WERI-Rb-1 (cell line): ENCODE results near the gene ZNF559.

Source experiments
- DNase-seq: peaks from one replicate; pipeline ENCODE4 v3.0.0-alpha.2; 2020
- H3K27ac ChIP-seq: fragments of 250-450 bp; sonication (Bioruptor Pico); 2 replicates; pipeline ENCODE4 v1.5.1; 2020; ENCODE audit warnings: mild to moderate bottlenecking, moderate library complexity
- H3K27me3 ChIP-seq: fragments of 250-450 bp; sonication (Bioruptor Pico); 2 replicates; pipeline ENCODE4 v1.5.1; 2021; ENCODE audit warnings: mild to moderate bottlenecking, low read depth, moderate library complexity; ENCODE audit not compliant: insufficient read depth, severe bottlenecking
- H3K36me3 ChIP-seq: fragments of 250-450 bp; sonication (Bioruptor Pico); 2 replicates; pipeline ENCODE4 v1.5.1; 2020; ENCODE audit warnings: mild to moderate bottlenecking, moderate library complexity
- H3K4me3 ChIP-seq: 2 replicates; pipeline ENCODE4 v1.5.1; 2011; ENCODE audit warnings: low read depth, mild to moderate bottlenecking, control low read depth, low read length
- H3K9me3 ChIP-seq: fragments of 250-450 bp; sonication (Bioruptor Pico); 2 replicates; pipeline ENCODE4 v1.5.1; 2021; ENCODE audit warnings: mild to moderate bottlenecking, moderate library complexity; ENCODE audit not compliant: severe bottlenecking
- CTCF ChIP-seq: IDR thresholded peaks from 2 replicates; pipeline ENCODE4 v1.5.1; 2011; ENCODE audit warnings: low read depth, mild to moderate bottlenecking, control low read depth, inconsistent platforms, low read length

Gene ZNF559

DNA sequence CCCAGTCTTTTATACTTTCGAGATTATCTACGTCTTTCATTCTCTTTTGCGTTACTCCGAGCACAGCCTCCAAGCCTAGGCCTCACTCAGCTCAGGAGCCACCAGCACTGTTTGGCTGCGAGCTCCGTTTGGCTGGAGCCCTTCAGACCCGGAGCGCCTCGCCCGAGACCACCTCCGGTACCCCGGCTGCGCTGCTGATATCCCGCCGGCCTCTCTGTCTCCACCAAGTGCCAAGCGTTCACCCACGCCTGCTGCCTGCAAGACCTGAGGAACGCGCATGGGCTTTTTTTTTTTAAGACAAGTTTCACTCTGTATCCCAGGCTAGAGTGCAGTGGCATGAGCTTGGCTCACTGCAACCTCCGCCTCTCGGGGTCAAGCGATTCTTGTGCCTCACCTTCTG is 24.7 kb downstream of the ZNF559 start:
- H3K9me3 ChIP-seq, result peaks cover 18% of the 10 kb centered on the region

DNA sequence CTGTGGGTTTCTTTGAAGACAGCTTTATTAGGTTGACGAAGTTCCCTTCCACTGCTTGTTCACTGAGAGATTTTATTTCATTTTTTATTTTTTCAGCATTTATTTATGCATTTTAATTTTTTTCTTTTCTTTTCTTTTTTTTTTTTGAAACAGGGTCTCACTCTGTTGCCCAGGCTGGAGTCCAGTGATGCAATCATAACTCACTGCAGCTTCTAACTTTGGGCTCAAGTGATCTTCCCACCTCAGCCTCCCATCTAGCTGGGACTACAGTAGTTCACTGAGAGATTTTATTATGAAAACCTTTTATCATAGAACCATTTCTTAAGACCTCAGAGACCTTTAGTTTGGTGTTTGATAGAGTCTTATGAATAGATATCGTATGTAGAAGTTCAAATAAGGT is 28.5 kb downstream of the ZNF559 start:
- H3K9me3 ChIP-seq, result peaks cover 2% of the 10 kb centered on the region

More for the DNA sequence above, 24.7 kb downstream of the ZNF559 start:
- TF ChIP-seq CTCF, result no peak
- peaks cover 3% of the 10 kb centered on the region for H3K36me3 ChIP-seq
- no peak for DNase-seq
- no peak overlapping the region for H3K27ac ChIP-seq
- H3K27me3 ChIP-seq, result no peaks in the 10 kb centered on the region
- H3K4me3 ChIP-seq, result no peak overlapping the region

DNA sequence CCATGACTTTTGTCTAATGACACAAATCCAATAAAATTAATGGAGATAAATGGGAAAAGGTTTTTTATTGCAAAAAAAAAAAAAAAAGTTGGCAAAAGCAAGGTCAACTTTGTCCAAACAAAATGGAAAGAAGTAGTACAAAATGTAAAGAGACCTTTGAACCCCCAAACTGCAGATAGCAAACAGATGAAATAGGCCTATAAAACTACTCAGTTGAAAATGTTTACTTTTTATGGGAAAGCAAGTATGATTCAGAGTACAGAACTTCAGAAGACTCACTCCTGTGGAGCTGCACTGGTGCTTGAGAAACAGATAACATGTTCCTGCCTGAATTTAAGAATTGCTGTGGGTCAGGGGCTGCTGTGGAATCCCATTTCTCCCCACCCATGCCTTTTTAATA is 29.0 kb downstream of the ZNF559 start:
- Histone ChIP-seq H3K4me3 (no peak overlapping the region), H3K27ac (no peak overlapping the region), H3K27me3 (no peaks in the 10 kb centered on the region), H3K36me3 (no peaks in the 10 kb centered on the region), H3K9me3 (no peaks in the 10 kb centered on the region)
- TF ChIP-seq CTCF, result no peak
- no peak for DNase-seq

More for the DNA sequence above, 28.5 kb downstream of the ZNF559 start:
- no peak overlapping the region for H3K27ac ChIP-seq
- no peaks in the 10 kb centered on the region for H3K27me3 ChIP-seq
- H3K4me3 ChIP-seq, result no peak overlapping the region
- no peak for TF ChIP-seq CTCF
- DNase-seq, result no peak
- no peaks in the 10 kb centered on the region for H3K36me3 ChIP-seq

GRCh38 chr19:9354651-9355050 is 30.7 kb downstream of the ZNF559 start:
- Histone ChIP-seq H3K27ac (no peak overlapping the region), H3K36me3 (no peaks in the 10 kb centered on the region), H3K27me3 (no peaks in the 10 kb centered on the region), H3K9me3 (no peaks in the 10 kb centered on the region), H3K4me3 (no peak overlapping the region)
- no peak for DNase-seq
- TF ChIP-seq CTCF, result no peak

DNA sequence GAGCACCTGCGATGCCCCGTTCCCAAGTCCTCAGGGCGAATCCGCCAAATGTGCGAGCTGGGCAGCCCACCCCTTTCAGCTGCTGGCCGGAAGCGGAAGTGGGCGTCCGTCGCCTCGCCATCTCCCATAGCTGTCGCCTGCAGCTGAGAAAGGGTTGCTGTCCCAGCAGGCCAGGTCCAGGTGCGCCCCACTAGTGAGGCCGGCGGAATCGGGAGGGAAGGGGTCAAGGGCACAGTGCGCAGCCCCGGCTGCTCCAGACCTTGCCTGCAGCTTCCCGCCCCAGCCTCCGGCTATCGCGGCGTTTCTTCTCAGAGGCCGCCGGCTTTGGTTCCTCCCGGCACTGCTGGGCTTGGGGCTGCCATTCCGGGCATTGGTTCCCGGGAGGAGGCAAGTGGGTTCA is 38.9 kb downstream of the ZNF559 start, which contains the start of gene ZNF177:
Gene ZNF177 (plus strand): TSS at position 109 of the 400 bp plus-strand sequence. CDS start 15,299 bp downstream, outside the sequence.
- Histone ChIP-seq H3K9me3 (no peaks in the 10 kb centered on the region), H3K36me3 (peaks cover 7% of the 10 kb centered on the region; the same call in 1 of the 2 replicates), H3K27ac (peak within 1 kb of the TSS; percentile 59; the same call in 1 of the 2 replicates), H3K4me3 (peak within 1 kb of the TSS; percentile 93), H3K27me3 (no peaks in the 10 kb centered on the region)
- DNase-seq, result peak; percentile 85
- TF ChIP-seq CTCF, result no peak
